ENCODE measurements around the gene IFNL2. TPM values are rescaled to one million over a fixed set of nuclear protein-coding genes. Genes with fewer than 3 reads are reported as not detected.

Gene IFNL2
- total RNA-seq, 4 donors from 2014 or later: not detected

GRCh38 chr19:39315933-39316332 is 47.7 kb downstream of the IFNL2 start:
- peaks cover 0 to 15% of the 10 kb centered on the region in 2 donors for H3K27me3 ChIP-seq
- H3K4me1 ChIP-seq: peaks cover 0 to 9% (median 6%) of the 10 kb centered on the region in 4 donors
- WGBS, 2 donors: 93 to 96% methylated on average over 1 of the region's 1 CpG
- no peak overlapping the region for H3K4me3 ChIP-seq
- H3K9me3 ChIP-seq: no peaks in the 10 kb centered on the region
- DNase-seq (ENCODE audit: low spot score in 2 of 2): no peak
- TF ChIP-seq POLR2A (IDR thresholded peaks at IDR 0.05) (no peak), CTCF (IDR thresholded peaks at IDR 0.05) (no peak), EP300 (IDR thresholded peaks at IDR 0.05) (no peak)
- H3K36me3 ChIP-seq: peaks cover 0 to 17% (median 0%) of the 10 kb centered on the region in 3 donors
- H3K27ac ChIP-seq: no peak overlapping the region

GRCh38 chr19:39316627-39317321 is 48.6 kb downstream of the IFNL2 start:
- 83 to 85% methylated on average over 12 of the region's 12 CpGs for WGBS, 2 donors
- no peak overlapping the region for H3K4me3 ChIP-seq
- TF ChIP-seq EP300 (IDR thresholded peaks at IDR 0.05) (no peak), CTCF (IDR thresholded peaks at IDR 0.05) (no peak), POLR2A (IDR thresholded peaks at IDR 0.05) (no peak)

GRCh38 chr19:39317476-39317875 is 49.3 kb downstream of the IFNL2 start:
- 86 to 89% methylated on average over 4 of the region's 4 CpGs for WGBS, 2 donors
- DNase-seq (ENCODE audit: low spot score in 2 of 2): no peak
- Histone ChIP-seq H3K27ac (no peak overlapping the region), H3K4me1 (peaks cover 0 to 9% (median 6%) of the 10 kb centered on the region in 4 donors), H3K36me3 (peaks cover 0 to 17% (median 0%) of the 10 kb centered on the region in 3 donors), H3K9me3 (no peaks in the 10 kb centered on the region), H3K27me3 (peaks cover 0 to 19% of the 10 kb centered on the region in 2 donors), H3K4me3 (no peak overlapping the region)
- no peak for TF ChIP-seq POLR2A (IDR thresholded peaks at IDR 0.05)
- no peak for TF ChIP-seq CTCF (IDR thresholded peaks at IDR 0.05)
- no peak for TF ChIP-seq EP300 (IDR thresholded peaks at IDR 0.05)

More at GRCh38 chr19:39316627-39317321, 48.6 kb downstream of the IFNL2 start:
- Histone ChIP-seq H3K27ac (no peak overlapping the region), H3K4me1 (peaks cover 0 to 9% (median 6%) of the 10 kb centered on the region in 4 donors), H3K27me3 (peaks cover 0 to 19% of the 10 kb centered on the region in 2 donors), H3K36me3 (peaks cover 0 to 17% (median 0%) of the 10 kb centered on the region in 3 donors), H3K9me3 (no peaks in the 10 kb centered on the region)
- no peak for DNase-seq (ENCODE audit: low spot score in 2 of 2)

GRCh38 chr19:39318071-39318470 is 49.9 kb downstream of the IFNL2 start:
- H3K9me3 ChIP-seq: no peaks in the 10 kb centered on the region
- H3K4me1 ChIP-seq: peaks cover 0 to 9% (median 6%) of the 10 kb centered on the region in 4 donors
- no peak overlapping the region for H3K27ac ChIP-seq
- peaks cover 0 to 19% of the 10 kb centered on the region in 2 donors for H3K27me3 ChIP-seq
- H3K36me3 ChIP-seq: peaks cover 0 to 17% (median 0%) of the 10 kb centered on the region in 3 donors
- WGBS, 2 donors: 86 to 90% methylated on average over 5 of the region's 5 CpGs
- H3K4me3 ChIP-seq: no peak overlapping the region
- no peak for TF ChIP-seq POLR2A (IDR thresholded peaks at IDR 0.05)
- TF ChIP-seq EP300 (IDR thresholded peaks at IDR 0.05): no peak
- no peak for TF ChIP-seq CTCF (IDR thresholded peaks at IDR 0.05)
- no peak for DNase-seq (ENCODE audit: low spot score in 2 of 2)

- Histone ChIP-seq H3K36me3 (peaks cover 0 to 15% (median 0%) of the 10 kb centered on the region in 3 donors), H3K27ac (no peak overlapping the region), H3K27me3 (peaks cover 0 to 19% of the 10 kb centered on the region in 2 donors), H3K9me3 (no peaks in the 10 kb centered on the region), H3K4me3 (no peak overlapping the region), H3K4me1 (peaks cover 0 to 9% (median 6%) of the 10 kb centered on the region in 4 donors)
- TF ChIP-seq EP300 (IDR thresholded peaks at IDR 0.05): no peak
- TF ChIP-seq CTCF (IDR thresholded peaks at IDR 0.05): no peak
- TF ChIP-seq POLR2A (IDR thresholded peaks at IDR 0.05): no peak
- 93 to 94% methylated on average over 4 of the region's 4 CpGs for WGBS, 2 donors
- DNase-seq (ENCODE audit: low spot score in 2 of 2): no peak
Measured at GRCh38 chr19:39318690-39319089, 50.5 kb downstream of the IFNL2 start.

Measured in tibial nerve (tissue), 4 donors.